ENCODE results near the gene GABRB3.

The GABRB3 gene

GRCh38 chr15:26673445-26673844 lies 99.4 kb downstream of the GABRB3 start:
- no peak for FAIRE-seq

GRCh38 chr15:26670116-26670515 lies 102.8 kb downstream of the GABRB3 start:
- FAIRE-seq = no peak

- FAIRE-seq = no peak
Observed at GRCh38 chr15:26667222-26667988, 105.5 kb downstream of the GABRB3 start.

- no peak for FAIRE-seq
Observed at GRCh38 chr15:26665957-26666791, 106.7 kb downstream of the GABRB3 start.

- no peak for FAIRE-seq
Observed at GRCh38 chr15:26662283-26662682, 110.6 kb downstream of the GABRB3 start.

GRCh38 chr15:26661748-26662147 lies 111.1 kb downstream of the GABRB3 start:
- FAIRE-seq = no peak

GRCh38 chr15:26661107-26661506 lies 111.8 kb downstream of the GABRB3 start:
- FAIRE-seq = no peak

GRCh38 chr15:26660241-26660640 lies 112.6 kb downstream of the GABRB3 start:
- no peak for FAIRE-seq

GRCh38 chr15:26658290-26658689 lies 114.6 kb downstream of the GABRB3 start:
- FAIRE-seq = no peak

GRCh38 chr15:26656080-26656479 lies 116.8 kb downstream of the GABRB3 start:
- no peak for FAIRE-seq

GRCh38 chr15:26651909-26652308 lies 121.0 kb downstream of the GABRB3 start:
- no peak for FAIRE-seq

GRCh38 chr15:26648676-26649075 lies 124.2 kb downstream of the GABRB3 start:
- FAIRE-seq = no peak

- no peak for FAIRE-seq
Observed at GRCh38 chr15:26644948-26645347, 127.9 kb downstream of the GABRB3 start.

- no peak for FAIRE-seq
Observed at GRCh38 chr15:26641144-26641543, 131.7 kb downstream of the GABRB3 start.

GRCh38 chr15:26640601-26641000 lies 132.3 kb downstream of the GABRB3 start:
- FAIRE-seq = no peak

GRCh38 chr15:26639966-26640365 lies 132.9 kb downstream of the GABRB3 start:
- no peak for FAIRE-seq

- no peak for FAIRE-seq
Observed at GRCh38 chr15:26635614-26636013, 137.3 kb downstream of the GABRB3 start.

GRCh38 chr15:26635105-26635504 lies 137.8 kb downstream of the GABRB3 start:
- FAIRE-seq = no peak

GRCh38 chr15:26634319-26634718 lies 138.5 kb downstream of the GABRB3 start:
- FAIRE-seq = no peak

GRCh38 chr15:26632500-26632899 lies 140.4 kb downstream of the GABRB3 start:
- no peak for FAIRE-seq

- FAIRE-seq = no peak
Observed at GRCh38 chr15:26631894-26632293, 141.0 kb downstream of the GABRB3 start.

- FAIRE-seq = no peak
Observed at GRCh38 chr15:26630857-26631256, 142.0 kb downstream of the GABRB3 start.

- no peak for FAIRE-seq
Observed at GRCh38 chr15:26628879-26629529, 143.9 kb downstream of the GABRB3 start.

- FAIRE-seq = no peak
Observed at GRCh38 chr15:26628071-26628470, 144.8 kb downstream of the GABRB3 start.

Data from A204.1 (cell line).